ENCODE data around the gene GPR107.

GPR107 gene

GRCh38 chr9:130053109-130053503, 600 bp upstream of the GPR107 start:
- DNase-seq (ENCODE audit: low read depth in 2 of 2, low spot score in 1 of 2), result no peak

GRCh38 chr9:130054325-130054786, 650 bp downstream of the GPR107 start:
- no peak for DNase-seq (ENCODE audit: low read depth in 2 of 2, low spot score in 1 of 2)

DNA sequence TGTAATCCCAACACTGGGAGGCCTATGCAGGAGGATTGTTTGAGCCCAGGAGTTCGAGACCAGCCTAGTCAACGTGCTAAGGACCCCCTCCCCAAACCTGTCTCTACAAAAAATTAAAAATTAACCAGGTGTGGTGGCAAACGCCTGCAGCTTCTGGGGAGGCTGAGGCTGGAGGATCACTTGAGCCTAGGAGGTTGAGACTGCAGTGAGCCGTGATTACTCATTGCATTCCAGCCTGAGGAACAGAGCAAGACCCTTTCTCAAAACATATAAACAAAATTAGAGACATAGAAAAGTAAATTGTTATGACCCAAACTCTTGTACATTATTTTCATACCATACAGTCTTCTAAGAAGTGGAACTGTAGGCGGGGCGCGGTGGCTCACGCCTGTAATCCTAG, 1.1 kb downstream of the GPR107 start:
- no peak for DNase-seq (ENCODE audit: low read depth in 2 of 2, low spot score in 1 of 2)

- no peak for DNase-seq (ENCODE audit: low read depth in 2 of 2, low spot score in 1 of 2)
Observed at GRCh38 chr9:130058154-130058553, 4.4 kb downstream of the GPR107 start.

DNA sequence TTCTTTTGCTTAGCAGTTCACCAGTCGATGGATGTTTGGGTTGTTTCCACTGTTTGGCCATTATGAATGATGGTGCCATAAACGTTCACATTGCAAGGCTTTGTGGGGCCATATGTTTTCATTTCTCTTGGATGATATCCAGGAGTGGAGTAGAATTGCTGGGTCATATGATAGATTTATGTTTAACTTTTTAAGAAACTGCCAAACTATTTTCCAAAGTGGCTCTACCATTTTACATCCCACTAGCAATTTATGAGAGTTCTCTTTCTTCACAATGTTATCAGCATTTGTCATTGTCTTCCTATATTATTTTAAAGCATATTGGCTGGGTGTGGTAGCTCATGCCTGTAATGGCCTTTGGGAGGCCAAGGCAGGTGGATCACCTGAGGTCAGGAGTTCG, 5.2 kb downstream of the GPR107 start:
- DNase-seq (ENCODE audit: low read depth in 2 of 2, low spot score in 1 of 2), result no peak

GRCh38 chr9:130060296-130060695, 6.6 kb downstream of the GPR107 start:
- no peak for DNase-seq (ENCODE audit: low read depth in 2 of 2, low spot score in 1 of 2)

DNA sequence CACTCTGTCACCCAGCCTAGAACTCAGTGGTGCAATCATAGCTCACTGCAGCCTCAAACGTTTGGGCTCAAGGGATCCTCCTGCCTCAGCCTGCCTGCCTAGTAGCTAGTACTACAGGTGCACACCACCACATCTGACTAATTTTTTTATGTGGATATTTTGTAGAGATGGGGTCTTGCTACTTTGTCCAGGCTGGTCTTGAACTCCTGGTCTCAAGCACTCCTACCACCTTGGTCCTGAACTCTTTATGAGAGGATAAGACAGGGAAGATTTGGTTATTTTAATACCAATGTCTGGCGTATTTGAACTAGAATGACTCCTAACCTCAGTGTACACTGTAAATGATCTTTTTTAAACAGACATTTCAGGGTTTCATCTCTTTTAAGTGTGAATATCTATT, 9.0 kb downstream of the GPR107 start:
- no peak for DNase-seq (ENCODE audit: low read depth in 2 of 2, low spot score in 1 of 2)

DNA sequence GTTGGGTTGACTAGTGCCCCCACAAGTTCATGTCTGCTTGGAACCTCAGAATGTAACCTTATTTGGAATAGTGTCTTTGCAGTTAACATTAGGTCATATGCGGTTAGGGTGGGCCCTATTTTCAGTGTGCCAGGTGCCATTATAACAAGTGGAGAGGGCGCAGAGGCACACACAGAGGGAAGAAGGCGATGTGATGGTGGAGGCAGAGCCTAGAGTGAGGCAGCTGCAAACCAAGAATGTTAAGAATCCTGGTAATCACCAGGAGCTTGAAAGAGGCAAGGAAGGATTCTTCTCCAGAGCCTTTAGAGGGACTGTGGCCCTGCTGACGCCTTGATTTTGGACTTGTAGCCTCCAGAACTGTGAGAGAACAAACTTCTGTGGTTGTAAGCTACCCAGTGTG, 10.9 kb downstream of the GPR107 start:
- no peak for DNase-seq (ENCODE audit: low read depth in 2 of 2, low spot score in 1 of 2)

DNA sequence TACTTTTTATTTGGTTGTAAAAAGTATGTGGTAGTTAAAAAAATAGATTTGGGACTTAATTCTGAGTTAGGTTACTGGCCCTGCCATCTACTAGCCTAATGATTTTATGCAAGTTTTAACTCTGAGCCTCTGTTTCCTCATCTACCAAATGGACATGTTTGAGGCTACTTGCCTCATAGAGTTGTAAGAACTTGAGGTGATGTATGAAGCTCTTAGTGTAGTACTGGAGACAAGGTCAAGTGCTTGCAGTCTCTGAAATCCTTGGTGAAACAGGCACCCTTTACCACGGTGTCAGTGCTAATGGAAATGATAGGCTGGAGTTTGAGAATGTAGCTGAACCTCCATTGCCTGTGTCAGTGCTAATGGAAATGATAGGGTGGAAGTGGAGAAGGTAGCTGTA, 15.3 kb downstream of the GPR107 start:
- DNase-seq (ENCODE audit: low read depth in 2 of 2, low spot score in 1 of 2), result no peak

GRCh38 chr9:130072515-130073235, 19.0 kb downstream of the GPR107 start:
- no peak for DNase-seq (ENCODE audit: low read depth in 2 of 2, low spot score in 1 of 2)

- DNase-seq (ENCODE audit: low read depth in 2 of 2, low spot score in 1 of 2), result no peak
Observed at GRCh38 chr9:130073373-130073772, 19.7 kb downstream of the GPR107 start.

- DNase-seq (ENCODE audit: low read depth in 2 of 2, low spot score in 1 of 2), result no peak
Observed at GRCh38 chr9:130078547-130078946, 24.8 kb downstream of the GPR107 start.

- no peak for DNase-seq (ENCODE audit: low read depth in 2 of 2, low spot score in 1 of 2)
Observed at GRCh38 chr9:130084337-130084736, 30.6 kb downstream of the GPR107 start.

GRCh38 chr9:130088051-130088450, 34.3 kb downstream of the GPR107 start:
- DNase-seq (ENCODE audit: low read depth in 2 of 2, low spot score in 1 of 2), result no peak

GRCh38 chr9:130089141-130089540, 35.4 kb downstream of the GPR107 start:
- DNase-seq (ENCODE audit: low read depth in 2 of 2, low spot score in 1 of 2), result no peak

DNA sequence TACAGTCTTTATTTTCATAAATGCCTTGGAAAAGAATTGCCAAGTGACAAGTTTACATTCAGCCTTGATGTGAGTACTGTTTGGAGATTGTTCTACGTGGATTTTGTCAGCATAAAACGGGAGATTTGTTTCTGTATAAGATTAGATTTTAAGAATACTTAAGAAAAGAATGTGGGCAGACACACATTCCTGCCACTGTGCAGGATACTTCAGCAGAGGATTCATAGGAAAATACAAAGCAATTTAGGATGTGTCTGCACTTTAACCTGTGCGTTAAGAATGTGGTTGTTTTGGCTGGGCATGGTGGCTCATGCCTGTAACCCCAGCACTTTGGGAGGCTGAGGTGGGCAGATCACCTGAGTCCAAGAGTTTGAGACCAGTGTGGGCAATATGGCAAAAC, 37.2 kb downstream of the GPR107 start:
- DNase-seq (ENCODE audit: low read depth in 2 of 2, low spot score in 1 of 2), result no peak

- no peak for DNase-seq (ENCODE audit: low read depth in 2 of 2, low spot score in 1 of 2)
Observed at GRCh38 chr9:130092910-130093309, 39.2 kb downstream of the GPR107 start.

GRCh38 chr9:130095872-130096271, 42.2 kb downstream of the GPR107 start:
- no peak for DNase-seq (ENCODE audit: low read depth in 2 of 2, low spot score in 1 of 2)

- no peak for DNase-seq (ENCODE audit: low read depth in 2 of 2, low spot score in 1 of 2)
Observed at GRCh38 chr9:130100681-130101080, 47.0 kb downstream of the GPR107 start.

DNA sequence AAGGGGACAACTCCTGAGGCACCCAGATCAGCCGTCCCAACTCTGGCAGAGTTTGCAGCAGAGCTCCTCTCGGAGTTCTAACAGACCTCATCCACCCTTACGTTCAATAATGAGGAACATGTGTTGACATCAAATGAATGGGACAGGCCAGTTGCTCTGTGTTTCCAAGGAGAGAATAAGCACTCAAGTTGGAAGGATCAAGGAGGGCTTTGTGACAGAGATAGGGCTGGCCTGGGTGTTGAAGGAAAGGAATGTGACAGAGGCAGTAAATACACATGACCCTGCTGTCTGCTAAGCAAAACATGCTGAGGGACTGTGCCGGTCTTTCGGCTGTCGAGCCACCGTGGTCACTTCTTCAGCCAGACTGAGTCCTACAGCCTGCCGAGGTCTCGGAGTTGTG, 48.2 kb downstream of the GPR107 start:
- no peak for DNase-seq (ENCODE audit: low read depth in 2 of 2, low spot score in 1 of 2)

DNA sequence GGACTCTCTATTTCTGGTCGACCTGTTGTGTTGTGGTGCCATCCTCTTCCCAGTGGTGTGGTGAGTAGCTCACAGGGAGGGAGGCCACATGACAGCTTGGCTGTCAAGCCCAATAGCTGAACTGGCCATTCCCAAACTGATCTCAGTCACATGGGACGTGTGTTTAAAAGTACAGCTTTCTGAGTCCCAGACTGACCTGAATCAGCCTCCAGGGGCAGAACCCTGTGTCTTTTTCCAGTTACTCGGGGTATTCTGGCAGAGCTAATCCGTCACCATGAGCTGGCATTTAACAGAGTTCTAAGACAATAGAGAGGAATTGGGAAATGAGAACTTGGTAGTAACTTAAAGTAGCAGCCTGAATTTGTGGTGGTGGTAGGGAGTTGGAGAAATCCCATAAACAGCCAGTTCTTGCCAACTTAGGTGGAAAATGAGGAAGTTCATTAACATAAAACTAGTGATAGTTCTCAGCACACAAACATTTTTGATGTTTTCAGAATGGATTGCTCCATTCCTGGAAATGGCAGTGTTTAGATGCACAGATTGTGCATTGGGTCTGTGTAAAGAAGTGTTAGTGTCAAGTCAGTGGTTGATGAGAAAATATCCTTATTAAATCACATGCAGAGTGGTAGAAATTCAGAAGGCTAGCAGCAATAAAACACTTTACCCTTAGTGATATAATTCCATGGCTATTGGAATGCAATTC, 50.9 kb downstream of the GPR107 start:
- DNase-seq (ENCODE audit: low read depth in 2 of 2, low spot score in 1 of 2), result no peak

DNA sequence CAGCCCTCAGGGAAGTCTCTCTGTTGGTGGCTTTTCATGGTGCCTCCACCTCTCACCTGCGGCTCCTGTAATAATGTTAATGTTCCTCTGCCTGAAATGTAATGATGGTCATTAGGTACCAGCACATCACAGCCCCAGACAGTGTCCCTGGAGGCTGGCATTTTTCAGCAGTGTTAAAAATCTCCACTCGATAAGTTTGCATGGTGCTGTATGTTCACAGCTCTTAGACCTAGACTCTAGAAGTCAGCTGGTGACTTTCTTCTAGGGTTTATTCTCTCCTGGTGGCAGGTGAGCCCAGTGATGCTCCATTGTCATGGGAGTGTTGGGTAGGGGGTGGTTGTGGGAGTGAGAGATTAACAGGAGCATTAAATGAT, 53.1 kb downstream of the GPR107 start:
- DNase-seq (ENCODE audit: low read depth in 2 of 2, low spot score in 1 of 2), result no peak
